CD14-positive monocyte (primary cell): ENCODE data around the gene SUSD6. TPM values are rescaled to one million over a fixed set of nuclear protein-coding genes. Genes with fewer than 3 reads are reported as not detected.

Experiments used
- DNase-seq, 3 donors: peaks; one replicate each; pipeline ENCODE4 v3.0.0-alpha.2; 2011 to 2022
- H2AFZ ChIP-seq: 2 replicates; pipeline ENCODE4 v1.6.0; 2012; ENCODE audit warnings: mild to moderate bottlenecking, low read depth, low read length, inconsistent platforms; ENCODE audit not compliant: insufficient read depth, poor library complexity, severe bottlenecking
- H3K27ac ChIP-seq, 2 donors: 1 replicate in 1 of 2; 2 replicates in 1 of 2; pipeline ENCODE4 v1.5.1; 2012 to 2013; ENCODE audit warnings: low read length in 2 of 2, control low read depth in 1 of 2, inconsistent platforms in 1 of 2, low read depth in 1 of 2, mild to moderate bottlenecking in 1 of 2
- H3K27me3 ChIP-seq, 2 donors: one replicate each; pipeline versions ENCODE4 v1.6.0 to v1.6.1; 2011 to 2013; ENCODE audit warnings: low read length in 2 of 2; ENCODE audit not compliant: control insufficient read depth in 2 of 2, insufficient read depth in 2 of 2
- H3K36me3 ChIP-seq, 2 donors: replicated peaks in 1 of 2; 1 replicate in 1 of 2; 2 replicates in 1 of 2; pipeline versions ENCODE4 v1.5.1 to v1.6.1; 2012 to 2013; ENCODE audit warnings: low read length in 2 of 2, control low read depth in 1 of 2, inconsistent platforms in 1 of 2, mild to moderate bottlenecking in 1 of 2; ENCODE audit not compliant: insufficient read depth in 2 of 2, control insufficient read depth in 1 of 2
- H3K4me1 ChIP-seq, 2 donors: 1 replicate in 1 of 2; 2 replicates in 1 of 2; pipeline versions ENCODE4 v1.5.1 to v1.6.1; 2012 to 2013; ENCODE audit warnings: low read length in 2 of 2, control low read depth in 1 of 2, inconsistent platforms in 1 of 2, mild to moderate bottlenecking in 1 of 2, moderate library complexity in 1 of 2; ENCODE audit not compliant: insufficient read depth in 2 of 2, control insufficient read depth in 1 of 2
- H3K4me2 ChIP-seq: replicated peaks from 2 replicates; pipeline ENCODE3; 2012; ENCODE audit warnings: low read length, moderate library complexity, mild to moderate bottlenecking; ENCODE audit not compliant: poor library complexity, severe bottlenecking; ENCODE audit errors: extremely low read depth
- H3K4me3 ChIP-seq, 3 experiments: fragments of 200-600 bp in 1 of 3; sonication (generic) in 1 of 3; replicated peaks in 1 of 3; 1 replicate in 2 of 3; 2 replicates in 1 of 3; pipeline ENCODE4 v1.5.1; 2011 to 2013; ENCODE audit warnings: low read length in 3 of 3, mild to moderate bottlenecking in 3 of 3, control low read depth in 2 of 3, low read depth in 2 of 3, inconsistent platforms in 1 of 3, moderate library complexity in 1 of 3
- H3K79me2 ChIP-seq: 2 replicates; pipeline ENCODE4 v1.6.0; 2012; ENCODE audit warnings: mild to moderate bottlenecking, control low read depth, inconsistent platforms, low read length, moderate library complexity; ENCODE audit not compliant: insufficient read depth
- H3K9ac ChIP-seq: 2 replicates; pipeline ENCODE4 v1.6.0; 2017; ENCODE audit warnings: low read length, mild to moderate bottlenecking; ENCODE audit not compliant: insufficient read depth, poor library complexity, severe bottlenecking
- H3K9me3 ChIP-seq, 2 donors: replicated peaks in 1 of 2; 1 replicate in 1 of 2; 2 replicates in 1 of 2; pipeline versions ENCODE4 v1.5.1 to v1.6.1; 2012 to 2013; ENCODE audit warnings: low read length in 2 of 2, control low read depth in 1 of 2; ENCODE audit not compliant: control insufficient read depth in 1 of 2, insufficient read depth in 1 of 2
- H4K20me1 ChIP-seq: 2 replicates; pipeline ENCODE4 v1.6.0; 2012; ENCODE audit warnings: mild to moderate bottlenecking, low read length, control low read depth, moderate library complexity; ENCODE audit not compliant: insufficient read depth
- H3K27ac Mint-ChIP-seq, 7 donors: one replicate each; pipeline ENCODE4 v1.8.0; 2020; ENCODE audit warnings: mild to moderate bottlenecking in 7 of 7, mixed read lengths in 7 of 7, moderate library complexity in 6 of 7, inconsistent platforms in 2 of 7
- H3K27me3 Mint-ChIP-seq, 3 donors: one replicate each; pipeline ENCODE4 v1.8.0; 2021 to 2022; ENCODE audit warnings: low read depth in 3 of 3, mild to moderate bottlenecking in 3 of 3, mixed read lengths in 3 of 3, moderate library complexity in 3 of 3, inconsistent platforms in 1 of 3
- H3K36me3 Mint-ChIP-seq, 2 donors: one replicate each; pipeline ENCODE4 v1.8.0; 2020; ENCODE audit warnings: mixed read lengths in 2 of 2, inconsistent platforms in 1 of 2, mild to moderate bottlenecking in 1 of 2
- H3K4me1 Mint-ChIP-seq: one replicate; pipeline ENCODE4 v1.8.0; 2020; ENCODE audit warnings: mild to moderate bottlenecking, mixed read lengths
- H3K4me3 Mint-ChIP-seq, 2 donors: one replicate each; pipeline ENCODE4 v1.8.0; 2020; ENCODE audit warnings: mild to moderate bottlenecking in 2 of 2, mixed read lengths in 2 of 2, moderate library complexity in 1 of 2
- H3K9me3 Mint-ChIP-seq, 7 donors: one replicate each; pipeline ENCODE4 v1.8.0; 2020 to 2022; ENCODE audit warnings: mixed read lengths in 7 of 7, mild to moderate bottlenecking in 6 of 7, moderate library complexity in 6 of 7, inconsistent platforms in 2 of 7
- WGBS: methylation state at CpG from one replicate; pipeline ENCODE4 v1.1.5; 2013; ENCODE audit warnings: missing lambda C conversion rate; ENCODE audit not compliant: insufficient coverage; 5-methylcytosine and 5-hydroxymethylcytosine counted together
- intact Hi-C, 2 donors: fragments of 100-400 bp; cut with micrococcal nuclease; formaldehyde crosslinking; loops; one replicate each; pipeline versions ENCODE4 v1.15.0 to v1.15.1; 2023
- polyA plus RNA-seq, 3 donors: library from polyadenylated mRNA; depleted of rRNA in 1 of 3; unstranded in 2 of 3; stranded (reverse) in 1 of 3; fragments of 300-500 nt in 2 of 3; fragments of >200 nt in 1 of 3; fragmentation: Illumina TruSeq in 2 of 3; gene quantifications; 1 replicate in 2 of 3; 2 replicates in 1 of 3; pipeline ENCODE4 v1.2.3, GENCODE V29; 2012 to 2021
- TF ChIP-seq, protein P1 (sequence below): fragments of 200-600 bp; IDR thresholded peaks from one replicate; pipeline ENCODE4 v1.8.0; 2022; ENCODE audit warnings: antibody characterized with exemption, mild to moderate bottlenecking

Gene SUSD6
- polyA plus RNA-seq, 3 donors = 17.3 to 81.8 (median 30.1) TPM

- Histone ChIP-seq H3K9ac (no peak overlapping the region), H3K4me3 (no peak overlapping the region), H3K9me3 (no peaks in the 10 kb centered on the region), H3K79me2 (peaks cover 98% of the 10 kb centered on the region), H3K36me3 (peaks cover 0 to 39% of the 10 kb centered on the region in 2 donors), H4K20me1 (peaks cover 100% of the 10 kb centered on the region), H2AFZ (no peak overlapping the region), H3K27me3 (no peaks in the 10 kb centered on the region), H3K4me1 (peaks cover 48 to 51% of the 10 kb centered on the region in 2 donors), H3K27ac (peak overlapping the region in 1 of 2 donors; percentile 28), H3K4me2 (no peak overlapping the region)
- peak overlapping the region in 6 of 7 donors; percentile 10 to 81 (median 53) for H3K27ac Mint-ChIP-seq
- WGBS = no CpG with 5 or more reads among the region's 1 CpG
- no peaks in the 10 kb centered on the region for H3K27me3 Mint-ChIP-seq
- no peak overlapping the region for H3K4me3 Mint-ChIP-seq
- H3K4me1 Mint-ChIP-seq = peaks cover 84% of the 10 kb centered on the region
- DNase-seq = no peak
- TF ChIP-seq, protein P1, sequence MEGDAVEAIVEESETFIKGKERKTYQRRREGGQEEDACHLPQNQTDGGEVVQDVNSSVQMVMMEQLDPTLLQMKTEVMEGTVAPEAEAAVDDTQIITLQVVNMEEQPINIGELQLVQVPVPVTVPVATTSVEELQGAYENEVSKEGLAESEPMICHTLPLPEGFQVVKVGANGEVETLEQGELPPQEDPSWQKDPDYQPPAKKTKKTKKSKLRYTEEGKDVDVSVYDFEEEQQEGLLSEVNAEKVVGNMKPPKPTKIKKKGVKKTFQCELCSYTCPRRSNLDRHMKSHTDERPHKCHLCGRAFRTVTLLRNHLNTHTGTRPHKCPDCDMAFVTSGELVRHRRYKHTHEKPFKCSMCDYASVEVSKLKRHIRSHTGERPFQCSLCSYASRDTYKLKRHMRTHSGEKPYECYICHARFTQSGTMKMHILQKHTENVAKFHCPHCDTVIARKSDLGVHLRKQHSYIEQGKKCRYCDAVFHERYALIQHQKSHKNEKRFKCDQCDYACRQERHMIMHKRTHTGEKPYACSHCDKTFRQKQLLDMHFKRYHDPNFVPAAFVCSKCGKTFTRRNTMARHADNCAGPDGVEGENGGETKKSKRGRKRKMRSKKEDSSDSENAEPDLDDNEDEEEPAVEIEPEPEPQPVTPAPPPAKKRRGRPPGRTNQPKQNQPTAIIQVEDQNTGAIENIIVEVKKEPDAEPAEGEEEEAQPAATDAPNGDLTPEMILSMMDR = no peak
- H3K9me3 Mint-ChIP-seq = no peaks in the 10 kb centered on the region
- intact Hi-C loops = no loop called here
- peaks cover 46 to 65% of the 10 kb centered on the region in 2 donors for H3K36me3 Mint-ChIP-seq
Measured at GRCh38 chr14:69670093-69670492, 58.7 kb downstream of the SUSD6 start.

DNA sequence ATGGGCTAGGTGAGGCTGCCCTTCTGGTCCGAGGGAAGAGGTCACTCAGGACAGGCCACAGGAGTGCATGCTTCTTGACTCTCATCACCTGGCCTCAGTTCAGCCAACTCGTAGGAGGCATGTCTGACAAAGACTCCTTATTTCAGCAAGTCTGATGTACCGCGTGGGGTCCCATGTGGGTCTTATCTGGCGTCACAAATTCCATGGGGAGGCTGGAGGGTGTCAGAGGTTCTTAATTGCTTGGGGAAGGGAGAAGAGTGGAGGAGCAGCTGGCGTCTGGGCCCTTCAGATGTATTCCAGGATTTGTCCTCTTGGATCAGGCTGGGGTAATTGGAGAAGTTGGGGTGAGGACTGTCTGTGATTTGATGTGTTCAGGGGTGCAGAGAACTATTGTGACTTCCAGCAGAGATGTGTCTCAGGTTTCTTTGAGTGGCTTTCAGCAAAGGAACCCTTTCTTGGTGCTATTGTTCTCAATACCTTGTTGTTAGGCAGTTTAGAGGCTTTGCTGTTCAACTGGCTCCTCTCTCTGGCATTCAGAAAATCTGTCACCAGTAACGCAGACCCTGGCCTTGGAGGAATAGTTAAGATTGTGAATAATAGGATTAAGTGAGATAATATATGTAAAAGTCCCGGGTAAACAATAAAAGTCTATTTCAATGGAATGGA lies 60.1 kb downstream of the SUSD6 start:
- intact Hi-C loops = no loop called here
- no peaks in the 10 kb centered on the region for H3K27me3 ChIP-seq
- H3K9me3 ChIP-seq = no peaks in the 10 kb centered on the region
- H3K4me3 ChIP-seq = no peak overlapping the region
- no peak overlapping the region for H2AFZ ChIP-seq
- Mint-ChIP-seq H3K4me3 (no peak overlapping the region), H3K4me1 (peaks cover 75% of the 10 kb centered on the region), H3K36me3 (peaks cover 42 to 73% of the 10 kb centered on the region in 2 donors), H3K27me3 (no peaks in the 10 kb centered on the region), H3K9me3 (no peaks in the 10 kb centered on the region), H3K27ac (peak overlapping the region in 4 of 7 donors; percentile 2 to 68 (median 37))
- DNase-seq = no peak
- peaks cover 47 to 48% of the 10 kb centered on the region in 2 donors for H3K4me1 ChIP-seq
- TF ChIP-seq, protein P1 = no peak
- no peak overlapping the region for H3K9ac ChIP-seq
- WGBS = 87% methylated on average over 6 of the region's 8 CpGs
- H3K36me3 ChIP-seq = peaks cover 3 to 37% of the 10 kb centered on the region in 2 donors
- H3K4me2 ChIP-seq = no peak overlapping the region
- H3K79me2 ChIP-seq = peaks cover 98% of the 10 kb centered on the region
- H3K27ac ChIP-seq = peak overlapping the region in 1 of 2 donors; percentile 28
- peaks cover 100% of the 10 kb centered on the region for H4K20me1 ChIP-seq
